Measurements from ENCODE around the gene BEST1.
"Not testable (repeated sequence)": the region's sequence is repeated elsewhere in the genome, so short reads cannot be mapped to it uniquely, and the experiment has no call there.

Gene BEST1

DNA sequence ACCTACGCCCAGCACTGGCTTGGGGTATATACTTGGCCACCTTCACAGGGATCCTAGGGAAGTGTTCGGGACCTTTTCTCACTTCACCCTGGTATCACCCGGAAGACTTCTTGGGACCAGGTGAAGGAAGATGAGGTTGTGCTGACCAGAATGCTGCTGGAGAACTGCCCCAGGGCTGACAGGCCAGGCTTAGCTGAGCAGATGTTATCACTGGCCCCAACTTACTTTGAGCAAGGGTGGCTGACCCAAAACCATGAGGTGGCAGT is 12.8 kb downstream of the BEST1 start:
- H3K27ac ChIP-seq = no peak overlapping the region
- TF ChIP-seq, protein P1, sequence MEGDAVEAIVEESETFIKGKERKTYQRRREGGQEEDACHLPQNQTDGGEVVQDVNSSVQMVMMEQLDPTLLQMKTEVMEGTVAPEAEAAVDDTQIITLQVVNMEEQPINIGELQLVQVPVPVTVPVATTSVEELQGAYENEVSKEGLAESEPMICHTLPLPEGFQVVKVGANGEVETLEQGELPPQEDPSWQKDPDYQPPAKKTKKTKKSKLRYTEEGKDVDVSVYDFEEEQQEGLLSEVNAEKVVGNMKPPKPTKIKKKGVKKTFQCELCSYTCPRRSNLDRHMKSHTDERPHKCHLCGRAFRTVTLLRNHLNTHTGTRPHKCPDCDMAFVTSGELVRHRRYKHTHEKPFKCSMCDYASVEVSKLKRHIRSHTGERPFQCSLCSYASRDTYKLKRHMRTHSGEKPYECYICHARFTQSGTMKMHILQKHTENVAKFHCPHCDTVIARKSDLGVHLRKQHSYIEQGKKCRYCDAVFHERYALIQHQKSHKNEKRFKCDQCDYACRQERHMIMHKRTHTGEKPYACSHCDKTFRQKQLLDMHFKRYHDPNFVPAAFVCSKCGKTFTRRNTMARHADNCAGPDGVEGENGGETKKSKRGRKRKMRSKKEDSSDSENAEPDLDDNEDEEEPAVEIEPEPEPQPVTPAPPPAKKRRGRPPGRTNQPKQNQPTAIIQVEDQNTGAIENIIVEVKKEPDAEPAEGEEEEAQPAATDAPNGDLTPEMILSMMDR (conservative IDR thresholded peaks at IDR 0.05) = no peak

DNA sequence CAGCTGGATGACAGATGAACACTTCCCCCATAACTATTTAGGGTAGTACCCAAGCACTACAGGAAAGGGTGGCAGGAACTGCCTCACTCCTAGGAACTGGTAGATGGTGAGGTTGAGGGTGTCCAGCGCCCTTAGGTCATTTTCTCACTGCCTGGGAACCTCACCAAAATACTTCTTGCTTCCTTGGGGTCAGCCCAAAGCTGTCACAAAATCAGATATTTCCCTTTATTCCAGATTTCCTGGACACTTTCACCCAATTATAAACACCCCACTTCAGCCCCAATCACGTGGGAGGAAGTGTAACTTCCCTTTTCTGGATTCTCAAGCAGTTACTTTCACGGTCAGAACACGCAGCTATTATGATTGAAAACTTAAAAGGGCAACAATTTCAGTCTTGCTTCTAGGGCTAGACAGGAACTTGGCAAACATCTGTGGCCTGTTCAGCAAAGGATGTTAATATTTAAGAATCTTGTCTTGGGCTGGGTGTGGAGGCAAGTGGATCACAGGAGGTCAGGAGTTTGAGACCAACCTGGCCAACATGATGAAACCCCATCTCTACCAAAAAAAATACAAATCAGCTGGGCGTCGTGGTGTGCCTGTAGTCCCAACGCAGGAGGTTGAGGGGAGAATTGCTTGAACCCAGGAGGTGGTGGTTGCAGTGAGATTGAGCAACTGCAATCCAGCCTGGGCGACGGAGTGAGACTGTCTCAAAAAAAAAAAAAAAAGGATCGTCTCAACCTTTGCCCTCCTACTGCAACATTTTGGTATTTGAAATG is 13.3 kb downstream of the BEST1 start:
- TF ChIP-seq, protein P1 (conservative IDR thresholded peaks at IDR 0.05) = no peak
- H3K27ac ChIP-seq = no peak overlapping the region

- TF ChIP-seq, protein P1 (conservative IDR thresholded peaks at IDR 0.05) = no peak
- H3K27ac ChIP-seq = no peak overlapping the region
Measured at GRCh38 chr11:61964058-61964665, 14.0 kb downstream of the BEST1 start.

DNA sequence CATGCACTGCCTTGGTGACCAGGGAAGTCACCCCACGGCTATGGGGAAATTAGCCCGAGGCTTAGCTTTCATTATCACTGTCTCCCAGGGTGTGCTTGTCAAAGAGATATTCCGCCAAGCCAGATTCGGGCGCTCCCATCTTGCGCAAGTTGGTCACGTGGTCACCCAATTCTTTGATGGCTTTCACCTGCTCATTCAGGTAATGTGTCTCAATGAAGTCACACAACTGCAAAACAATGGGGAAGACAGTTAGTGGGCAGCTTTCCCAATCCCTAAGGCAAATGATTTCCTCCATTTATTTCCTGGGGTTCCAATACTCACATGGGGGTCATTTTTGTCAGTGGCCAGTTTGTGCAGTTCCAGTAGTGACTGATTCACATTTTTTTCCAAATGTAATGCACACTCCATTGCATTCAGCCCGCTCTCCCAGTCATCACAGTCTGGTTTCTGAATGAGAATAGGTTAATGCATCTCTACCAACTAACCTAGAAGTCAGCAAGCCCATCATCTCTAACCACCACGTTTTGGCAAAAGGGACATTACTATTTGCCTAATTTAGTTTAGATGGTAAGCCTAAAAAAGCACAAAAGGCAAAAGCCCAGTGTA is 14.6 kb downstream of the BEST1 start:
- not testable (repeated sequence) for H3K27ac ChIP-seq

DNA sequence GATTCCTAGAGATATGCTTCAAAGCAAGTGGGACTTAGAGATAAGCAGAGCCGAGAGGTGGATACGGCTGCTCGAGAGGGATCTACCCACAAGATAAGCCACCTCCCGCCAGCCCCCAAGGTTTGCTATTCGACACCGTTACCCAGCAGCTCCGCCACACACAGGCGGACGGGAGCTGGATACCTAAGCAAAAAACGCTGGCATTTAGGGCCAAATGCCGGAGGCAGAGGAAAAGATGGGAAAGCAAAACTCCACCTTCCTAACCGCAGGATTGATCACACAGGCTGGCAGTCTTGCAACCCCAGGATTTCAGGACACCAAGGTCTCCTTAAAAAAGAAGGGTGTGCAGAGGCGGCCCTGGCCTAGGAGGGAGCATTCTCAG is 16.6 kb downstream of the BEST1 start:
- TF ChIP-seq, protein P1 (conservative IDR thresholded peaks at IDR 0.05) = no peak
- H3K27ac ChIP-seq = peak overlapping the region; percentile 95

DNA sequence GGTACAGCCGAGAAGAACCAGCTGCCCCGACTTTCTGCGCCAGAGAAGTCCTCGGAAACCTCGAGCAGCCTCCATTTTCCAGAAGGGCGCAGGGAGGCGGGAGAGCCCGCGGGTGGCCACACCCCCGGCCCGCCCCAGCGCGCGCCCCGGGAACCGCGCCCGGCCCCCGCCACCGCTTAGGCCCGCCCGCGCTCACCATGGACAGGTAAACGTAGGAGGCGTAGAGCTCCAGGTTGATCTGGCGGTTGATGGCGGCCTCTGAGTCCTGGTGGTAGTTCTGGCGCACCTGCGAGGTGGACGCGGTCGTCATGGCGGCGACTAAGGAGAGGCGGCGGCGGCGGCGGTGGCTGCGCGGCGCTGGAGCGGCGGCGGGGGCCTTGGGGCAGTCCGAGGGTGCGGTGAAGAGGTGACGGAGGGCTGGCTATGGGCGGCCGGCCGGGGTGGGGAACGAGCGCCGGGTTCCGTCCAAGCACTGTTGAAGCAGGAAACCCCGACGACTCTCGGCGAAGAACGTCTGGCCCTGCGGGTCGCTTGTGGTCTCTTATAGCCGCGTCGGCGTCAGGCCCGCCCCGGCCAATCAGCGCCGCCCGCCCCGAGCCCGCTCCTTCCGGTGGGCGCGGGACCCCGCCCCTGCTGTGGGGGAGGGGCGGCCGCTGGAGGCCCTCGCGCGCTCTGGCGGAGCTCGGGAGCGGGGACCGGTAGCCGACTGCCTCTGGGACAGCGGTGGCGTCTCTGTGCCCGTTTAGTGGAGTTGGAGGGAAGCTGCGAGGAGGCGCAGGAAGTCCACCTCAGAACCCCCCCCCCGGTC is 17.2 kb downstream of the BEST1 start, which contains the start of gene FTH1:
Gene FTH1 (minus strand): TSS at position 519 of the 808 bp plus-strand sequence. CDS start 209 bp downstream, at position 310.
- peak within 1 kb of the TSS; percentile 95 for H3K27ac ChIP-seq
- TF ChIP-seq, protein P1 (conservative IDR thresholded peaks at IDR 0.05) = no peak

GRCh38 chr11:61967924-61968757 is 18.0 kb downstream of the BEST1 start:
- TF ChIP-seq, protein P1 (conservative IDR thresholded peaks at IDR 0.05) = no peak
- H3K27ac ChIP-seq = peak overlapping the region; percentile 95

Measured in VCaP (cell line).